ENCODE measurements around the gene NCAN. TPM values are rescaled to one million over a fixed set of nuclear protein-coding genes. Genes with fewer than 3 reads are reported as not detected.
A peak's percentile ranks its signal among the peaks of the same experiment; 100 is the strongest.

The NCAN gene
- total RNA-seq, 1 donor from 2014 or later = not detected

- DNase-seq (ENCODE audit: low read depth) = no peak
- TF ChIP-seq, protein P1, sequence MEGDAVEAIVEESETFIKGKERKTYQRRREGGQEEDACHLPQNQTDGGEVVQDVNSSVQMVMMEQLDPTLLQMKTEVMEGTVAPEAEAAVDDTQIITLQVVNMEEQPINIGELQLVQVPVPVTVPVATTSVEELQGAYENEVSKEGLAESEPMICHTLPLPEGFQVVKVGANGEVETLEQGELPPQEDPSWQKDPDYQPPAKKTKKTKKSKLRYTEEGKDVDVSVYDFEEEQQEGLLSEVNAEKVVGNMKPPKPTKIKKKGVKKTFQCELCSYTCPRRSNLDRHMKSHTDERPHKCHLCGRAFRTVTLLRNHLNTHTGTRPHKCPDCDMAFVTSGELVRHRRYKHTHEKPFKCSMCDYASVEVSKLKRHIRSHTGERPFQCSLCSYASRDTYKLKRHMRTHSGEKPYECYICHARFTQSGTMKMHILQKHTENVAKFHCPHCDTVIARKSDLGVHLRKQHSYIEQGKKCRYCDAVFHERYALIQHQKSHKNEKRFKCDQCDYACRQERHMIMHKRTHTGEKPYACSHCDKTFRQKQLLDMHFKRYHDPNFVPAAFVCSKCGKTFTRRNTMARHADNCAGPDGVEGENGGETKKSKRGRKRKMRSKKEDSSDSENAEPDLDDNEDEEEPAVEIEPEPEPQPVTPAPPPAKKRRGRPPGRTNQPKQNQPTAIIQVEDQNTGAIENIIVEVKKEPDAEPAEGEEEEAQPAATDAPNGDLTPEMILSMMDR (conservative IDR thresholded peaks at IDR 0.05; ENCODE audit: low read depth, low read length) = peak; percentile 72
- H3K4me3 ChIP-seq (ENCODE audit: low read depth, low read length) = peak overlapping the region; percentile 26
Measured at GRCh38 chr19:19224852-19225494, 13.2 kb downstream of the NCAN start.

DNA sequence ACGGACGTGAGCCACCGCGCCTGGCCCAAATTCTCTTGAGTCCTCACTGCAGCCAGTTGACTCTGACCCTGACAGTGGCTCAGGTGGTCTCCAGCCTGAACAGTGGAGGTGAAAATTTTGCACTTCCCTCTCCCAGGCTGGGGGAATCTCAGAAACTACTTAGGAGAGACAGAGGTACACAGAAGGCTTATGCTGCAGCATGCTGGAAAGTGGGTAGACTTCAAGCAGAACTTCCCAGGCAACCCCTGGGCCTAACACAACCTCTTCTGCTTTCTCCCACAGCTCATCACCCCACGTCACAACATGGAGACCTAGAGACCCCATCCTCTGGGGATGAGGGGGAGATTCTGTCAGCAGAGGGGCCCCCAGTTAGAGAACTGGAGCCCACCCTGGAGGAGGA is 14.4 kb downstream of the NCAN start:
- TF ChIP-seq, protein P1 (conservative IDR thresholded peaks at IDR 0.05; ENCODE audit: low read depth, low read length) = no peak
- no peak for DNase-seq (ENCODE audit: low read depth)
- no peak overlapping the region for H3K4me3 ChIP-seq (ENCODE audit: low read depth, low read length)

DNA sequence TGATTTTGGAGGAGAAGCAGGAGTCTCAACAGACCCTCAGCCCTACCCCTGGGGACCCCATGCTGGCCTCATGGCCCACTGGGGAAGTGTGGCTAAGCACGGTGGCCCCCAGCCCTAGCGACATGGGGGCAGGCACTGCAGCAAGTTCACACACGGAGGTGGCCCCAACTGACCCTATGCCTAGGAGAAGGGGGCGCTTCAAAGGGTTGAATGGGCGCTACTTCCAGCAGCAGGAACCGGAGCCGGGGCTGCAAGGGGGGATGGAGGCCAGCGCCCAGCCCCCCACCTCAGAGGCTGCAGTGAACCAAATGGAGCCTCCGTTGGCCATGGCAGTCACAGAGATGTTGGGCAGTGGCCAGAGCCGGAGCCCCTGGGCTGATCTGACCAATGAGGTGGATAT is 14.9 kb downstream of the NCAN start:
- no peak overlapping the region for H3K4me3 ChIP-seq (ENCODE audit: low read depth, low read length)
- TF ChIP-seq, protein P1 (conservative IDR thresholded peaks at IDR 0.05; ENCODE audit: low read depth, low read length) = no peak
- DNase-seq (ENCODE audit: low read depth) = no peak

- TF ChIP-seq, protein P1 (conservative IDR thresholded peaks at IDR 0.05; ENCODE audit: low read depth, low read length) = no peak
- no peak for DNase-seq (ENCODE audit: low read depth)
- H3K4me3 ChIP-seq (ENCODE audit: low read depth, low read length) = no peak overlapping the region
Measured at GRCh38 chr19:19227217-19227616, 15.5 kb downstream of the NCAN start.

- TF ChIP-seq, protein P1 (conservative IDR thresholded peaks at IDR 0.05; ENCODE audit: low read depth, low read length) = no peak
- H3K4me3 ChIP-seq (ENCODE audit: low read depth, low read length) = no peak overlapping the region
- no peak for DNase-seq (ENCODE audit: low read depth)
Measured at GRCh38 chr19:19229701-19230100, 17.9 kb downstream of the NCAN start.

DNA sequence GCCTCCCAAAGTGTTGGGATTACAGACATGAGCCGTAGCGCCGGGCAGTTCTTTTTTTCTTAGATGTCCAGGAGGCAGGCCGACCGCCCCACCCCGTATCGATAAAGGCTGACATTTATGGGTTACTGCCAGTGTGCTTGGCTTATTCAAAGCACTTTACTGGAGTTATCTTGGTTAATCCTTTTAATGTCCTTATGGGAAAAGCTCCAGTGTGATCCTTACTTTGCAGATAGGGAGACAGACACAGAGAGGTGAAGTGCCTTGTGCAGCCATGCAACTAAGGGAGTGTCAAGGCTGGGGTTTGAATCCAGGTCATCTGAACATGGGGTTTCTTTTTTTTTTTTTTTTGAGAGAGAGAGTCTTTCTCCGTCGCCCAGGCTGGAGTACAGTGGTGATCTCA is 19.2 kb downstream of the NCAN start:
- no peak for DNase-seq (ENCODE audit: low read depth)
- TF ChIP-seq, protein P1 (conservative IDR thresholded peaks at IDR 0.05; ENCODE audit: low read depth, low read length) = no peak
- H3K4me3 ChIP-seq (ENCODE audit: low read depth, low read length) = no peak overlapping the region

- DNase-seq (ENCODE audit: low read depth) = no peak
- TF ChIP-seq, protein P1 (conservative IDR thresholded peaks at IDR 0.05; ENCODE audit: low read depth, low read length) = no peak
- H3K4me3 ChIP-seq (ENCODE audit: low read depth, low read length) = no peak overlapping the region
Measured at GRCh38 chr19:19232261-19232721, 20.5 kb downstream of the NCAN start.
